HEK293 (cell line): ENCODE data around the gene CENPH.

Experiments used
- CTCF ChIA-PET: fragments of 350-600 bp; formaldehyde crosslinking; extraction: SDS; loops from one replicate; lab custom pipeline; 2021; ENCODE audit warnings: antibody characterized with exemption; lab: Yijun Ruan, JAX
- POLR2A ChIA-PET: fragments of 300-600 bp; formaldehyde crosslinking; extraction: SDS; loops from one replicate; lab custom pipeline; 2020; ENCODE audit warnings: antibody characterized with exemption, inconsistent platforms; lab: Yijun Ruan, JAX
- H3K27ac ChIP-seq: fragments of 200-500 bp; sonication (Bioruptor generic); 2 replicates; pipeline ENCODE4 v1.5.1; 2014; ENCODE audit warnings: low read depth, low read length, control low read depth, inconsistent platforms; ENCODE audit errors: extremely low read depth
- H3K36me3 ChIP-seq, 2 experiments: fragments of 200-500 bp in 1 of 2; sonication (Bioruptor generic) in 1 of 2; 1 replicate in 1 of 2; 2 replicates in 1 of 2; pipeline ENCODE4 v1.5.1; 2014 to 2017; ENCODE audit warnings: inconsistent platforms in 2 of 2, low read length in 2 of 2; ENCODE audit not compliant: control insufficient read depth in 2 of 2, insufficient read depth in 1 of 2
- H3K4me1 ChIP-seq: fragments of 200-500 bp; sonication (Bioruptor generic); 2 replicates; pipeline ENCODE4 v1.5.1; 2014; ENCODE audit warnings: mild to moderate bottlenecking, low read length, inconsistent platforms; ENCODE audit not compliant: control insufficient read depth, insufficient read depth
- H3K4me3 ChIP-seq: 2 replicates; pipeline ENCODE4 v1.5.1; 2011; ENCODE audit warnings: low read depth, mild to moderate bottlenecking, control low read depth, low read length, moderate library complexity
- H3K9me3 ChIP-seq: fragments of 200-500 bp; sonication (Bioruptor generic); 2 replicates; pipeline ENCODE4 v1.5.1; 2014; ENCODE audit warnings: low read depth, low read length, inconsistent platforms; ENCODE audit not compliant: control insufficient read depth, insufficient read depth
- HOXC10 ChIP-seq: sonication (generic); formaldehyde crosslinking; IDR thresholded peaks from 2 replicates; pipeline ENCODE4 v1.8.1; 2023; ENCODE audit warnings: mild to moderate bottlenecking, missing genetic modification reagents
- REPIN1 ChIP-seq: fragments of 450-650 bp; formaldehyde crosslinking; IDR thresholded peaks from 2 replicates; pipeline ENCODE4 v1.5.1; 2017; ENCODE audit warnings: missing biosample characterization, missing genetic modification characterization, low read depth
- ZNF133 ChIP-seq: fragments of 450-650 bp; formaldehyde crosslinking; IDR thresholded peaks from 2 replicates; pipeline ENCODE4 v1.5.1; 2016; ENCODE audit warnings: missing biosample characterization, missing genetic modification characterization
- ZNF169 ChIP-seq: fragments of 450-650 bp; formaldehyde crosslinking; IDR thresholded peaks from 2 replicates; pipeline ENCODE4 v1.5.1; 2016; ENCODE audit warnings: missing biosample characterization, missing genetic modification characterization
- ZNF274 ChIP-seq, 2 experiments: fragments of 200-500 bp in 1 of 2; fragments of 450-650 bp in 1 of 2; sonication (Bioruptor generic) in 1 of 2; formaldehyde crosslinking in 1 of 2; IDR thresholded peaks; 2 replicates each; pipeline versions ENCODE4 v1.5.1 to v1.6.1; 2014 to 2016; ENCODE audit warnings: borderline replicate concordance in 1 of 2, inconsistent platforms in 1 of 2, low read length in 1 of 2, missing biosample characterization in 1 of 2, missing genetic modification characterization in 1 of 2
- ZNF280D ChIP-seq: fragments of 450-650 bp; formaldehyde crosslinking; IDR thresholded peaks from 2 replicates; pipeline ENCODE4 v1.5.1; 2016; ENCODE audit warnings: missing biosample characterization, missing genetic modification characterization
- ZNF354C ChIP-seq: fragments of 450-650 bp; formaldehyde crosslinking; IDR thresholded peaks from 2 replicates; pipeline ENCODE4 v1.5.1; 2016; ENCODE audit warnings: missing biosample characterization, missing genetic modification characterization, low read depth, borderline replicate concordance
- ZNF391 ChIP-seq: fragments of 450-650 bp; formaldehyde crosslinking; IDR thresholded peaks from 2 replicates; pipeline ENCODE4 v1.5.1; 2016; ENCODE audit warnings: low read depth, missing biosample characterization, missing genetic modification characterization, borderline replicate concordance
- ZNF404 ChIP-seq: fragments of 450-650 bp; formaldehyde crosslinking; IDR thresholded peaks from 2 replicates; pipeline ENCODE4 v1.5.1; 2017; ENCODE audit warnings: missing biosample characterization, missing genetic modification characterization
- ZNF555 ChIP-seq: fragments of 450-650 bp; formaldehyde crosslinking; conservative IDR thresholded peaks from 2 replicates; pipeline ENCODE4 v1.5.1; 2017; ENCODE audit warnings: missing biosample characterization, mild to moderate bottlenecking, missing genetic modification characterization, inconsistent platforms
- ZNF629 ChIP-seq: fragments of 450-650 bp; formaldehyde crosslinking; IDR thresholded peaks from 2 replicates; pipeline ENCODE4 v1.5.1; 2017; ENCODE audit warnings: missing biosample characterization, missing genetic modification characterization
- ZNF664 ChIP-seq: fragments of 450-650 bp; formaldehyde crosslinking; IDR thresholded peaks from 2 replicates; pipeline ENCODE4 v1.5.1; 2016; ENCODE audit warnings: missing biosample characterization, missing genetic modification characterization
- ZNF677 ChIP-seq: fragments of 450-650 bp; IDR thresholded peaks from 2 replicates; pipeline ENCODE4 v1.5.0; 2018; ENCODE audit warnings: missing biosample characterization, mild to moderate bottlenecking, missing genetic modification characterization, moderate library complexity
- ZNF707 ChIP-seq: fragments of 450-650 bp; formaldehyde crosslinking; IDR thresholded peaks from 2 replicates; pipeline ENCODE4 v1.5.1; 2016; ENCODE audit warnings: missing biosample characterization, missing genetic modification characterization
- TF ChIP-seq, protein P1 (sequence below): fragments of 450-650 bp; formaldehyde crosslinking; IDR thresholded peaks from 2 replicates; pipeline ENCODE4 v1.5.1; 2017; ENCODE audit warnings: missing biosample characterization, missing genetic modification characterization
- TF ChIP-seq, protein P2 (sequence below): IDR thresholded peaks from 2 replicates; pipeline ENCODE4 v1.6.1; 2011; ENCODE audit warnings: mild to moderate bottlenecking, low read depth, low read length, borderline replicate concordance
- TF ChIP-seq, protein P3 (sequence below): fragments of 450-650 bp; formaldehyde crosslinking; IDR thresholded peaks from 2 replicates; pipeline ENCODE4 v1.5.1; 2016; ENCODE audit warnings: missing biosample characterization, missing genetic modification characterization

CENPH gene

GRCh38 chr5:69187342-69187741 lies 2.0 kb upstream of the CENPH start (continued):
- no peak for TF ChIP-seq ZNF274 (IDR thresholded peaks at IDR 0.05; ENCODE audit: low read length)
- no peak for TF ChIP-seq ZNF274 (tag by site-specific recombination; IDR thresholded peaks at IDR 0.05; ENCODE audit: borderline replicate concordance)
- TF ChIP-seq, protein P1, sequence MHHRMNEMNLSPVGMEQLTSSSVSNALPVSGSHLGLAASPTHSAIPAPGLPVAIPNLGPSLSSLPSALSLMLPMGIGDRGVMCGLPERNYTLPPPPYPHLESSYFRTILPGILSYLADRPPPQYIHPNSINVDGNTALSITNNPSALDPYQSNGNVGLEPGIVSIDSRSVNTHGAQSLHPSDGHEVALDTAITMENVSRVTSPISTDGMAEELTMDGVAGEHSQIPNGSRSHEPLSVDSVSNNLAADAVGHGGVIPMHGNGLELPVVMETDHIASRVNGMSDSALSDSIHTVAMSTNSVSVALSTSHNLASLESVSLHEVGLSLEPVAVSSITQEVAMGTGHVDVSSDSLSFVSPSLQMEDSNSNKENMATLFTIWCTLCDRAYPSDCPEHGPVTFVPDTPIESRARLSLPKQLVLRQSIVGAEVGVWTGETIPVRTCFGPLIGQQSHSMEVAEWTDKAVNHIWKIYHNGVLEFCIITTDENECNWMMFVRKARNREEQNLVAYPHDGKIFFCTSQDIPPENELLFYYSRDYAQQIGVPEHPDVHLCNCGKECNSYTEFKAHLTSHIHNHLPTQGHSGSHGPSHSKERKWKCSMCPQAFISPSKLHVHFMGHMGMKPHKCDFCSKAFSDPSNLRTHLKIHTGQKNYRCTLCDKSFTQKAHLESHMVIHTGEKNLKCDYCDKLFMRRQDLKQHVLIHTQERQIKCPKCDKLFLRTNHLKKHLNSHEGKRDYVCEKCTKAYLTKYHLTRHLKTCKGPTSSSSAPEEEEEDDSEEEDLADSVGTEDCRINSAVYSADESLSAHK (tag by site-specific recombination): no peak
- TF ChIP-seq, protein P2, sequence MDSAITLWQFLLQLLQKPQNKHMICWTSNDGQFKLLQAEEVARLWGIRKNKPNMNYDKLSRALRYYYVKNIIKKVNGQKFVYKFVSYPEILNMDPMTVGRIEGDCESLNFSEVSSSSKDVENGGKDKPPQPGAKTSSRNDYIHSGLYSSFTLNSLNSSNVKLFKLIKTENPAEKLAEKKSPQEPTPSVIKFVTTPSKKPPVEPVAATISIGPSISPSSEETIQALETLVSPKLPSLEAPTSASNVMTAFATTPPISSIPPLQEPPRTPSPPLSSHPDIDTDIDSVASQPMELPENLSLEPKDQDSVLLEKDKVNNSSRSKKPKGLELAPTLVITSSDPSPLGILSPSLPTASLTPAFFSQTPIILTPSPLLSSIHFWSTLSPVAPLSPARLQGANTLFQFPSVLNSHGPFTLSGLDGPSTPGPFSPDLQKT: no peak
- no peak for TF ChIP-seq REPIN1 (tag by site-specific recombination)
- TF ChIP-seq ZNF664: no peak
- TF ChIP-seq ZNF404 (tag by site-specific recombination): no peak
- TF ChIP-seq ZNF169 (tag by site-specific recombination): no peak
- TF ChIP-seq, all 188 proteins: peak for 0

DNA sequence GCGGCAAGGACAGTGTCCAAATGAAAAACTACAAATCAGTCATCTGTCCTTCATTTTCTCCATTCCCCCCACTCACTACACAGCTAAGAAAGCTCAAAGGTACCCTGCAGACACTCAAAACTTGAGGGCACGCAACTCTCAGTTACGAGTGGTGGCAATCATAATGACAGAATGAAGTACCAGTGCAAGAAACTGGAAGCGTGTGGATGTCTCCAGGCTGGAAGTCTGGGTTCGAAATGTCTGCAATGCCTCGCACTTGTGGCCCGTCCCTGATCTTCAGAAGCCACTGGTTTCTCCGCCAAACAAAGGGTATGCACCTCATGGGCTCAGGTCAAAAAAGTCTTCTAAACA lies 597 bp upstream of the CENPH start:
- Histone ChIP-seq H3K4me3 (peak overlapping the region; percentile 97), H3K9me3 (no peaks in the 10 kb centered on the region)
- TF ChIP-seq, protein P3, sequence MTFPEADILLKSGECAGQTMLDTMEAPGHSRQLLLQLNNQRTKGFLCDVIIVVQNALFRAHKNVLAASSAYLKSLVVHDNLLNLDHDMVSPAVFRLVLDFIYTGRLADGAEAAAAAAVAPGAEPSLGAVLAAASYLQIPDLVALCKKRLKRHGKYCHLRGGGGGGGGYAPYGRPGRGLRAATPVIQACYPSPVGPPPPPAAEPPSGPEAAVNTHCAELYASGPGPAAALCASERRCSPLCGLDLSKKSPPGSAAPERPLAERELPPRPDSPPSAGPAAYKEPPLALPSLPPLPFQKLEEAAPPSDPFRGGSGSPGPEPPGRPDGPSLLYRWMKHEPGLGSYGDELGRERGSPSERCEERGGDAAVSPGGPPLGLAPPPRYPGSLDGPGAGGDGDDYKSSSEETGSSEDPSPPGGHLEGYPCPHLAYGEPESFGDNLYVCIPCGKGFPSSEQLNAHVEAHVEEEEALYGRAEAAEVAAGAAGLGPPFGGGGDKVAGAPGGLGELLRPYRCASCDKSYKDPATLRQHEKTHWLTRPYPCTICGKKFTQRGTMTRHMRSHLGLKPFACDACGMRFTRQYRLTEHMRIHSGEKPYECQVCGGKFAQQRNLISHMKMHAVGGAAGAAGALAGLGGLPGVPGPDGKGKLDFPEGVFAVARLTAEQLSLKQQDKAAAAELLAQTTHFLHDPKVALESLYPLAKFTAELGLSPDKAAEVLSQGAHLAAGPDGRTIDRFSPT (tag by site-specific recombination): no peak
- no peak for TF ChIP-seq HOXC10 (CRISPR knock-in tag)
- TF ChIP-seq ZNF629 (tag by site-specific recombination): no peak
- no peak for TF ChIP-seq ZNF133 (tag by site-specific recombination)
- no peak for TF ChIP-seq ZNF707 (tag by site-specific recombination)
- TF ChIP-seq ZNF391 (tag by site-specific recombination): no peak
- TF ChIP-seq ZNF354C (tag by site-specific recombination): no peak
- TF ChIP-seq ZNF677 (tag by site-specific recombination): no peak
- TF ChIP-seq ZNF280D (tag by site-specific recombination): no peak
- no peak for TF ChIP-seq ZNF555 (tag by site-specific recombination)
- TF ChIP-seq, all 188 proteins: peak for 0
- CTCF ChIA-PET: no interaction called here
- POLR2A ChIA-PET: interaction anchor here (0.8 to 2.6 kb wide), 7 partner anchors 8 to 183 kb away, joined by 3 to 11 read pairs (median 5); partner anchors contain the start of genes CCDC125, CDK7 and SLC30A5
- peaks cover 19 to 20% of the 10 kb centered on the region in 2 experiments for H3K36me3 ChIP-seq
- H3K4me1 ChIP-seq: no peaks in the 10 kb centered on the region
- H3K27ac ChIP-seq: peak overlapping the region; percentile 89; the same call in 1 of the 2 replicates
